GM23248 (cell line): ENCODE data around the gene CRLF2. TPM values are rescaled to one million over a fixed set of nuclear protein-coding genes. Genes with fewer than 3 reads are reported as not detected.
A peak's percentile ranks its signal among the peaks of the same experiment; 100 is the strongest.
"Not testable (repeated sequence)": the region's sequence is repeated elsewhere in the genome, so short reads cannot be mapped to it uniquely, and the experiment has no call there.

Source experiments
- DNase-seq: peaks from one replicate; pipeline ENCODE4 v3.0.0-alpha.2; 2015
- H2AFZ ChIP-seq: fragments of 200-600 bp; sonication (generic); 2 replicates; pipeline ENCODE4 v1.6.1; 2016; ENCODE audit warnings: antibody characterized with exemption
- H3F3A ChIP-seq: fragments of 200-600 bp; sonication (generic); 2 replicates; pipeline ENCODE4 v1.6.1; 2016; ENCODE audit warnings: mild to moderate bottlenecking, antibody characterized with exemption, mixed run types; ENCODE audit not compliant: insufficient read depth
- H3K27ac ChIP-seq: fragments of 200-600 bp; sonication (generic); 2 replicates; pipeline ENCODE4 v1.5.1; 2016; ENCODE audit warnings: mild to moderate bottlenecking
- H3K27me3 ChIP-seq: fragments of 200-600 bp; sonication (generic); replicated peaks from 2 replicates; pipeline ENCODE4 v1.6.1; 2016; ENCODE audit warnings: mild to moderate bottlenecking; ENCODE audit not compliant: insufficient read depth
- H3K36me3 ChIP-seq: fragments of 200-600 bp; sonication (generic); 2 replicates; pipeline ENCODE4 v1.6.1; 2016; ENCODE audit warnings: low read depth, mild to moderate bottlenecking
- H3K4me1 ChIP-seq: fragments of 200-600 bp; sonication (generic); 2 replicates; pipeline ENCODE4 v1.6.1; 2016; ENCODE audit warnings: mild to moderate bottlenecking; ENCODE audit not compliant: insufficient read depth
- H3K4me2 ChIP-seq: fragments of 200-600 bp; sonication (generic); one replicate; pipeline ENCODE4 v1.6.1; 2016; ENCODE audit warnings: mild to moderate bottlenecking; ENCODE audit not compliant: unreplicated experiment
- H3K4me3 ChIP-seq: fragments of 200-600 bp; sonication (generic); 2 replicates; pipeline ENCODE4 v1.5.1; 2016; ENCODE audit warnings: mild to moderate bottlenecking
- H3K79me2 ChIP-seq: fragments of 200-600 bp; sonication (generic); 2 replicates; pipeline ENCODE4 v1.6.1; 2016; ENCODE audit warnings: mild to moderate bottlenecking; ENCODE audit not compliant: insufficient read depth
- H3K9ac ChIP-seq: fragments of 200-600 bp; sonication (generic); 2 replicates; pipeline ENCODE4 v1.6.1; 2016; ENCODE audit warnings: mild to moderate bottlenecking
- H3K9me2 ChIP-seq: fragments of 200-600 bp; sonication (generic); 2 replicates; pipeline ENCODE4 v1.6.1; 2016; ENCODE audit warnings: mixed run types, mild to moderate bottlenecking, moderate library complexity; ENCODE audit not compliant: insufficient read depth
- H3K9me3 ChIP-seq: fragments of 200-600 bp; sonication (generic); one replicate; pipeline ENCODE4 v1.6.1; 2017; ENCODE audit warnings: low read depth
- H4K20me1 ChIP-seq: fragments of 200-600 bp; sonication (generic); 2 replicates; pipeline ENCODE4 v1.6.0; 2016; ENCODE audit not compliant: insufficient read depth
- EZH2 ChIP-seq: fragments of 200-600 bp; sonication (generic); IDR thresholded peaks from 2 replicates; pipeline ENCODE4 v1.6.1; 2018; ENCODE audit warnings: antibody characterized with exemption, mild to moderate bottlenecking; ENCODE audit not compliant: insufficient read depth, poor library complexity, severe bottlenecking
- EZH2phosphoT487 ChIP-seq: fragments of 200-600 bp; sonication (generic); IDR thresholded peaks from 2 replicates; pipeline ENCODE4 v1.6.1; 2018; ENCODE audit warnings: antibody characterized with exemption, moderate library complexity, mild to moderate bottlenecking, low read depth; ENCODE audit not compliant: insufficient read depth
- WGBS, 2 experiments: methylation state at CpG; one replicate each; pipeline ENCODE4 v1.1.6; 2015 to 2017; ENCODE audit warnings: low lambda C conversion rate in 2 of 2, low coverage in 1 of 2; ENCODE audit errors: missing lambda C conversion rate in 2 of 2; 5-methylcytosine and 5-hydroxymethylcytosine counted together
- in situ Hi-C: fragments of 300-500 bp; cut with MboI; formaldehyde crosslinking; loops from 2 replicates; pipeline ENCODE4 v1.15.0; 2020
- polyA plus RNA-seq: library from polyadenylated mRNA; unstranded; fragments of >200 nt; fragmentation: Nextera tagmentation; extraction: Ambion mirVana; gene quantifications from 2 replicates; pipeline ENCODE4 v1.2.1, GENCODE V29; 2016
- total RNA-seq: library from RNA; depleted of rRNA; stranded (reverse); fragments of >200 nt; shearing (Covaris generic); gene quantifications from 2 replicates; pipeline ENCODE4 v1.2.3, GENCODE V29; 2014

The CRLF2 gene
- total and polyA plus RNA-seq, 2 experiments from 2014 or later, result not detected

- WGBS, 2 experiments, result 2 to 3% methylated on average over 20 of the region's 20 CpGs
Measured at GRCh38 chrX:1178580-1179057, 33.8 kb downstream of the CRLF2 start.

GRCh38 chrX:1176531-1177320 is 35.7 kb downstream of the CRLF2 start:
- H3K36me3 ChIP-seq, H3K4me3 ChIP-seq, DNase-seq, H3K9me3 ChIP-seq, H3K79me2 ChIP-seq, H3K9ac ChIP-seq, H4K20me1 ChIP-seq, H3F3A ChIP-seq, H3K9me2 ChIP-seq, in situ Hi-C loops, H3K27me3 ChIP-seq, H3K27ac ChIP-seq, H3K4me2 ChIP-seq, H3K4me1 ChIP-seq, H2AFZ ChIP-seq: not testable (repeated sequence)
- 69 to 73% methylated on average over 33 of the region's 33 CpGs for WGBS, 2 experiments

More at GRCh38 chrX:1178580-1179057, 33.8 kb downstream of the CRLF2 start:
- H3F3A ChIP-seq, result no peaks in the 10 kb centered on the region
- in situ Hi-C loops, result no loop called here
- no peak overlapping the region for H3K4me2 ChIP-seq
- no peaks in the 10 kb centered on the region for H3K36me3 ChIP-seq
- no peaks in the 10 kb centered on the region for H3K79me2 ChIP-seq
- peak; percentile 24 for DNase-seq
- H3K27ac ChIP-seq, result no peak overlapping the region
- H2AFZ ChIP-seq, result no peak overlapping the region
- H3K9me3 ChIP-seq, result no peaks in the 10 kb centered on the region
- no peak overlapping the region for H3K4me3 ChIP-seq
- no peaks in the 10 kb centered on the region for H3K9me2 ChIP-seq
- H4K20me1 ChIP-seq, result no peaks in the 10 kb centered on the region
- H3K4me1 ChIP-seq, result no peaks in the 10 kb centered on the region
- H3K27me3 ChIP-seq, result no peaks in the 10 kb centered on the region
- H3K9ac ChIP-seq, result no peak overlapping the region
- TF ChIP-seq EZH2 (no peak), EZH2phosphoT487 (no peak)

GRCh38 chrX:1174609-1175545 is 37.6 kb downstream of the CRLF2 start:
- whole genome bisulfite sequencing, 2 experiments, result 67% methylated on average over 13 to 15 of the region's 17 CpGs
- H3K4me3 ChIP-seq, H3K9me2 ChIP-seq, H3K27ac ChIP-seq, H3K9ac ChIP-seq, H3K36me3 ChIP-seq, H2AFZ ChIP-seq, H3K27me3 ChIP-seq, H3K79me2 ChIP-seq, H4K20me1 ChIP-seq, DNase-seq, H3K4me1 ChIP-seq, H3K4me2 ChIP-seq, in situ Hi-C loops, H3F3A ChIP-seq, H3K9me3 ChIP-seq: not testable (repeated sequence)

- H3K27me3 ChIP-seq, DNase-seq, H3F3A ChIP-seq, H3K9me3 ChIP-seq, H4K20me1 ChIP-seq, H3K4me2 ChIP-seq, H3K4me1 ChIP-seq, H3K9ac ChIP-seq, H3K4me3 ChIP-seq, H3K27ac ChIP-seq, H3K9me2 ChIP-seq, H2AFZ ChIP-seq, in situ Hi-C loops, H3K36me3 ChIP-seq, H3K79me2 ChIP-seq: not testable (repeated sequence)
- 24 to 38% methylated on average over 22 of the region's 22 CpGs for WGBS, 2 experiments
Measured at GRCh38 chrX:1173435-1173834, 39.0 kb downstream of the CRLF2 start.
